HL-60 (cell line): ENCODE measurements around the gene GPAM.

Experiments used
- GABPA ChIP-seq: IDR thresholded peaks from 2 replicates; pipeline ENCODE4 v1.6.1; 2012; ENCODE audit warnings: low read depth
- POLR2AphosphoS5 ChIP-seq: IDR thresholded peaks from 2 replicates; pipeline ENCODE4 v1.6.1; 2012; ENCODE audit warnings: low read depth
- TF ChIP-seq, protein P1 (sequence below): IDR thresholded peaks from one replicate; pipeline ENCODE4 v1.5.1; 2011; ENCODE audit warnings: low read length, control low read depth, inconsistent platforms; ENCODE audit not compliant: insufficient read depth

DNA sequence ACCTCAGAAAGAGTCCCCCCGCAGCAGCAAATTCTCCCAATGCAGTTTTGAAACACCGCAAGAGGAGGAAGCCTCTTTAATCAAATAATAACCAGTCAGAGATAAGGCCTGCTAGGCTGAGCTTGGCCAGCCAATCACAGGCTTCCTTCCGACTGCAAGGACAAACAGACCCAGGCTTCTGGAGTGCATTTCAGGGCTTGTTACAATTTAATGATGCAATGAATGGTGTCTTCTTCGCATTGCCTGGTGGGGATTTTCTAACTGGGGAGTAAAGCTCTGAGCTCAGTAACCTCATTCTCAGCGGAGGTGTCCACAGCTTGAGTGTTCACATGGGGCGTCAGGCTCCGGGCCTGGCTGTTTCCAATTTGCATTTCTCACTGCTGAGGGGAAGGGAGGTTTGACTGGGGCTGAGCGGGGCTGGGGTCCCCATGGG is 31.8 kb upstream of the GPAM start:
- TF ChIP-seq, protein P1, sequence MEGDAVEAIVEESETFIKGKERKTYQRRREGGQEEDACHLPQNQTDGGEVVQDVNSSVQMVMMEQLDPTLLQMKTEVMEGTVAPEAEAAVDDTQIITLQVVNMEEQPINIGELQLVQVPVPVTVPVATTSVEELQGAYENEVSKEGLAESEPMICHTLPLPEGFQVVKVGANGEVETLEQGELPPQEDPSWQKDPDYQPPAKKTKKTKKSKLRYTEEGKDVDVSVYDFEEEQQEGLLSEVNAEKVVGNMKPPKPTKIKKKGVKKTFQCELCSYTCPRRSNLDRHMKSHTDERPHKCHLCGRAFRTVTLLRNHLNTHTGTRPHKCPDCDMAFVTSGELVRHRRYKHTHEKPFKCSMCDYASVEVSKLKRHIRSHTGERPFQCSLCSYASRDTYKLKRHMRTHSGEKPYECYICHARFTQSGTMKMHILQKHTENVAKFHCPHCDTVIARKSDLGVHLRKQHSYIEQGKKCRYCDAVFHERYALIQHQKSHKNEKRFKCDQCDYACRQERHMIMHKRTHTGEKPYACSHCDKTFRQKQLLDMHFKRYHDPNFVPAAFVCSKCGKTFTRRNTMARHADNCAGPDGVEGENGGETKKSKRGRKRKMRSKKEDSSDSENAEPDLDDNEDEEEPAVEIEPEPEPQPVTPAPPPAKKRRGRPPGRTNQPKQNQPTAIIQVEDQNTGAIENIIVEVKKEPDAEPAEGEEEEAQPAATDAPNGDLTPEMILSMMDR, result no peak
- TF ChIP-seq POLR2AphosphoS5 (no peak), GABPA (no peak)
